CD4-positive, alpha-beta T cell treated with Interferon gamma for 1 hour (primary cell): Measurements from ENCODE around the gene MMP21.

Source experiments
- DNase-seq: peaks from one replicate; pipeline ENCODE4 v3.0.0-alpha.2; 2020

The MMP21 gene

DNA sequence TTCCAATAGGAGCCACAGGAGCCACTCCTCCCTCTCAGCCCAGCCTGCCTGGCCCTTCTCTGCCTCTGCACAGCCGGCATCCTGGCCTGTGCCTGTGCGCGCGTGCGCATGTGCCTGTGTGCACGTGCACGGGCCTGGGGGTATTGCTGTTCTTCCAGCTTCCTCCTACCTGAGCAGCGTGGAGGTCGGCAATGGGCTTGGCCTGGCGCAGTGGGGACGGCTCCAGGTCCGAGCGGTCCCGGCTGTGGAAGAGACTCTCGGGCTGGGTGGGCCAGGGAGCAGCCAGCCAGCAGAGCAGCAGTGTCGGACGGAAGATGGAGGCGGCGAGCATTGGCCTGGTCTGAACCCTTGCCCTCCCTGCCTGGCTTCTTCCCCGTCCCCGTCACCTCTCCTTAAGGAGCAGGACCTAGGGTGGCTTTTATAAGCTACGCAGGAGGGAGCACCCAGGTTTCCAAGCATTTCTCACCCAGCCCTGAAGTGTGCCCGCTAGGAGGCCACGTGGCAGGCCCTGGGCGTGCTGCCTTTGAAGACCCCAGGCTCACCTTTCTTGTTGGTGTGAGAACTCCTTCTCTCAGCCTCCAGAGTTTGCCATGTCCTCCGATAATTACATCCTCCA is at the start of gene MMP21:
MMP21 (minus strand) TSS at position 331 of the 616 bp plus-strand sequence; CDS start at position 331, 0 bp downstream.
- no peak for DNase-seq

DNA sequence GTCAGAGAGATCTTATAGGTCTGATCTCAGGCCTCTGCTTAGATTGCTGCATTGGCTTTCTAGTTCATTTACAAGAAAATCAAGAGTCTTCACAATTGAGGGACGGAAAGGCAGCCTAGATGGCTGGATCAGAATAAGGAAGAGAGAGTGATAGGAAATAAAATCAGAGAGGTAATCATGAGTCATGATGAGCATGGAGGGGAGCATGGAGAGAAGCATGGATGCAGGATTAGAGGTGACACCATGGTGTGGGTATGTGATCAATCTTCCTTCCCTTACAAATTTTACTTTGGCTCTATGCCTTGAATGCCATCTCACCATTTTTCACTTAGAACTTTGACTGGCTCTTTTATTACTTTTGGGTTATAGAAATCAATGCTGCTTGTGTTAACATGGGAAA is 49.1 kb upstream of the MMP21 start:
- no peak for DNase-seq

- no peak for DNase-seq
Measured at GRCh38 chr10:125823663-125824251, 48.1 kb upstream of the MMP21 start.

DNA sequence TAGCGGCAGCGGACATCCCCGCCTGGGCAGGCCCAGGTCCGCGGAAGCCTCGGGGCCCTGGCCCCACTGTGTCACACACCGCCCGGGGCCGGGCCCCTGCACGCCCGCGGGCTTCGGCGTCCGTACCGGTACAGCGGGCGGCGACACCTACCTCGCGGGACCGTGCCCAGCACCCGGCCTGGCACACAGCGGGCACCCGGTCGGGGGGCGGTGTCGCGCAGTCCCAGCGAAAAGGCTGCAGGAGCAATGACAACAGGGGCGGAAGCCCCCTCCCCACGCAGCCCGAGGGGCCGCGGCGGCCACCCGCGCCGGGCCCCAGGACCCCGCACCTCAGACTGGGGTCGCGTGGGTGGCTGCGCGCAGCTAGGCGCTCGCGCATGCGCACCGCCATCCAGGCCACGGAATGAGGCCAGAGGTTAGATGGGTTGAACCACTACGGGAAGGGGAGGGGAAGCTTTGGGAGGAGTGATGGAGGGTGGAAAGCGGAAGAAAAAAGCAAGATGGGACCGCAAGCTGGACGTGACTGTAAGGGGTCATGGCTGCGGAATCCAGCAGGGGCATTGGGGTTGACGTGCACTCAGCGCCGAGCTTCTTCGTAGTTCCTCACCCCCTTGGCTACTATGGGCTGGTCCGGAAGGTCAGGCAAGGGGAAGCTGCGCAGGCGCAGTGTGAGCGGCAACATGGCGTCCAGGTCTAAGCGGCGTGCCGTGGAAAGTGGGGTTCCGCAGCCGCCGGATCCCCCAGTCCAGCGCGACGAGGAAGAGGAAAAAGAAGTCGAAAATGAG is 47.4 kb upstream of the MMP21 start, which contains the start of the genes BCCIP and UROS:
BCCIP (plus strand) TSS at position 669 of the 785 bp plus-strand sequence; CDS start at position 681, 12 bp downstream.
UROS (minus strand) TSS at position 381 of the 785 bp plus-strand sequence. CDS start 6,759 bp downstream, outside the sequence.
- DNase-seq: peak; percentile 90

DNA sequence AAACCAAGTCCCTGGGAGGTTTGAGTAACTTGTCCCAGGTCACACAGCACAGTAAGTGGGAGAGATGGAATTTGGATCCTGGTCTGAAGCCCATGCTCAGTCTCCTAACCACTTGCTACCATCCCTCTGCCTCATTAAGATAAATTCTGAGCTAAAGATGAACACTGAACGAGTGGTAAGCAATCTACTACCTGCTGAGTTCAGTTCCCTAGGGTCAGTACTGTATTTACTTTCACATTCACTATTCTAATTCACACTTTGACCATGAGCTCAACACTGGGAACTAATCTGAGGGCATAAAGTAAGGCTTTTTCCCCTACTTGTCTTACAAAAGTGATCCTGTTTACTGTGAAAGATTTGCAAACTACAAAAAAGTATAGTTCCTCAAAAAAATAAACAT is 45.1 kb upstream of the MMP21 start:
- DNase-seq: no peak

GRCh38 chr10:125817337-125817946 is 41.8 kb upstream of the MMP21 start:
- no peak for DNase-seq

DNA sequence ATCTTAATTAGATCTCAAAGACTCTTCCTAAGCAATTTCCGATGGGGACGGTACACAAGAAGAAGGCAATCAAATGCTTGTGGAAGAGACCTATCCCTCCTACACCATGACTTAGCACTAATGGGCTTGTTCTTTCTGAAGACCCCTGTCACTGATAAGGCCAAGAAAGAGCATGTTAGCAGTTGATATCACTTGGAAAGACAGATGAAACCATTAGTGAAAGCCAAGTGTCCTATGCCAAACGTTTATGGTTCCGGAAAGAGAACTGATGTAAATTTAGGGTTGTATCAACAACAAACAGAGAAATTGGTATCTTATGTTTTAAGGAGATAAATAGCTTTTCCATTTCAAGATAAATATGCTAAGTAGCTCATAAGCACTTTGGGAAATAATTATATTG is 40.9 kb upstream of the MMP21 start:
- no peak for DNase-seq

DNA sequence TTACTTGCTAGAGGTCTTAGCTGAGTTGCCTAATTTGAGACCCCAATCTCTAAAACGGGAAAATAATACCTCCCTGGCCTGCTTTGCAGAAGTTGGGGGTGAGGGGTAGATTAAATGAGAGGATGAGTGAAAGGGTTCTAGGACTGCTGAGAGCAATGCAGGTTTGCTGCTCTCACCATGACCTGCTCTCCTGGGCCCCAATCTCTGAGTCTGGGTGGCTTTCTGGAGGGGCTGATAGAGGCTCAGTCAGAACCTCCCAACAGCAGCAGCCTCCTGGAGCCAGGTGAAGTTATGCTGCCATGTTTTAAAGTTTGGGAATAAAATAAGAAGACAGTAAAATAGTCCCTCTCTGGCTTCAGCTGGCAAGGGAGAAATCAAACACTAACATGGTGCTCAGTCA is 40.1 kb upstream of the MMP21 start:
- DNase-seq: no peak

GRCh38 chr10:125812128-125812750 is 36.6 kb upstream of the MMP21 start:
- no peak for DNase-seq

DNA sequence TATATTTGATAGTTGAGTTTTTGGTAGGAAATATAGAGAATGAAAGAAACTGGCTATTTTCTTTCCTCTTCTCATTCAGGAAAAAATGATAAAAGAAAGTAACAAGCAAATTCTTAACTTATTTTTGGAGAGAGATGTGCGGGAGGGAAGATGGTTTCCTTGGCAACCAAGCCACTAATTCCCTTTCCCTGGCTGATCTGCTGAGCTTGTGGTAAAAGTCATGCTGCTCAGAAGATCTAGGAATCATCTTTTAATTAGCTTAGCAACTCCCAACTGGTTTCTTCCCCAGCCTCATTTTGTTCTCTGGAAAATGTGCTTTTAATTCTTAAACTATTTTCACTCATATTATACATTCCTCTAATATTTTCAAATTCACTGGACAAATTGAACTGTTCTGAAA is 35.6 kb upstream of the MMP21 start:
- no peak for DNase-seq

- DNase-seq: no peak
Measured at GRCh38 chr10:125808047-125808446, 32.4 kb upstream of the MMP21 start.

DNA sequence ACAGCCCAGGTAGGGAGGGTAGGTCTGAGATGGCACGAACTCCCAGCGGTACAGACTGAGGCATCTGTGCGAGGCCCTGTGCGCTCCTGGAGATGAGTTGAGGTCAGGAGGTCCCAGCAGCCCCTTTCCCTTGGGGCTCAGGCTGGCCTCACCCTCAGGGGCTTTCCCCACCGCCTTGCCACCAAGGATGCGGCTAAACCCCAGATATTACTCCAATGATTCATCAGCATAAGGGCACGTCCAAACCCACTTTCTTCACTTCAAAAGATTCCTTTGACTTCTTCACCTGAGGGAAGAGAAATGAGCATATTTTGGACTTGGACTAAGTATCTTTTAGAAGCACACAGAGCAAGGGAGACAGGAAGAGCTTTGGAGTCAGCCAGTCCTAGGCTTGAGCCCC is 27.1 kb upstream of the MMP21 start:
- DNase-seq: no peak

- DNase-seq: no peak
Measured at GRCh38 chr10:125802131-125802530, 26.5 kb upstream of the MMP21 start.

- no peak for DNase-seq
Measured at GRCh38 chr10:125801574-125801973, 26.0 kb upstream of the MMP21 start.

- no peak for DNase-seq
Measured at GRCh38 chr10:125799451-125800182, 24.0 kb upstream of the MMP21 start.

- DNase-seq: no peak
Measured at GRCh38 chr10:125797994-125798662, 22.5 kb upstream of the MMP21 start.

GRCh38 chr10:125797424-125797823 is 21.8 kb upstream of the MMP21 start:
- DNase-seq: no peak

- DNase-seq: no peak
Measured at GRCh38 chr10:125795637-125796190, 20.1 kb upstream of the MMP21 start.

DNA sequence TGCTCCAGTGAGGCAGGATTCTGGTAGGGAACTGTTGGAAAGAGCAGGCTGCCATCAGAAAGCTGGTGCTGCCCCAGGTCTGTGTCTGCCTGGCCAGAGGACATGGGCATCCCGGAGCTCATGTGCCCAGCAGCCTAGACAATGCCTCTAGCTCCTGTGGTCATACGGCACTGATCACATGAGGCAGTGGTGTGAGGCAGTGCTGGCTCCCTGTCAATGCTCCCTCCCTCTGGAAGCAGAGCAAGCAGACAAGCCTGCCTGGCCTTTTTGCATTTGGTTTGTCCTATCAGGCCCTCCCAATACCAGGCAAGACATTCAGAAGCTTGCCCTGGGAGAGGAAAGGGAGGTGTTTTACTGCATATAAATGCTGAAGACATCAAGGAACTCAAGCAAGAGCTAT is 19.5 kb upstream of the MMP21 start:
- DNase-seq: no peak

DNA sequence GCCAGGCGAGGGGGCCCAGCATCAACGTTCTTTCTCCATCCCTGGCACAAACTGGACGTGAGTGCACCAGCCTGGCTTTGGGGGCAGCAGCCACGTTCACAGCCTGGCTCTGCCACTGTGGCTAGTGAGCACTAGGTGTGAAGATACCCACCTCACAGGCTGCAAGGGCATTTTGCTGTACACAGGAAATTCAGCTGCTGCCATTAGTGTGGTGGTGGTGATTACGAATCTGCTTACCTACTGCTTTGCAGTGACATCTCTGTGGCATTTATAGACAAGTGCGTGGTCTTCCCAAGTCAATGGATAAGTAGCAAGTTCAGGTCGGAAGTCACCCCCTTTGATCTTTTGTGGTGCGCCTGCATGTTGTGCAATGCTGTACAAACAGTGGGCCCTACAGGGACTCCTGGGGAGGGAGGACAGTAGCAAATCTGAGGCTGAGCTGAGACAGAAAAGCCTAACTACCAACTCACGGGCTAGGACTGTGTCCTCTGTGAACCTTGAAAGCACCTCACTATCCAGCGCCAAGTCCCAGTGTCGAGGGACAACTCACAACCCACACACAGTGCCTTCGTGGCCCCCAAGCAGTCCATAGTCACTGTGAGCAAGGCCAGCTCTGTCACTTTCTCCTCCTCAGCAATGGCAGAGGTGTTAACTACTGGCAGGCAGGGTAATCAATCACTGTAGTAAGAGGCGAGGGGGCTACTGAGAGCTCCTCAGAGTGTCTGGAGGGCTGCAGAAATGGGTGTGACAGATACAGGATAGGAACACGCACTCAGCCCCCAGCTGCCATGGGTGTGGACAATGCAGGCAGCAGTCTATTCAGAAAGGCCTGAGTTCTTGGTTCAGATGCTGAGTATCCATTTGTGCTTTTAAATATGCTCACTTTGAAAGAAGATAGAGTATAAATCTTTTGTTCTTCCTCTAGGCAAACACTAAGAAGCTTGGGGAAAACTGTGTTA is 17.0 kb upstream of the MMP21 start:
- DNase-seq: no peak
